HepG2 (cell line): ENCODE data around the gene RHOT2. TPM values are rescaled to one million over a fixed set of nuclear protein-coding genes. Genes with fewer than 3 reads are reported as not detected.

Source experiments
- CTCF ChIP-seq: sonication (generic); formaldehyde crosslinking; IDR thresholded peaks from 2 replicates; pipeline ENCODE4 v1.5.0; 2020; ENCODE audit warnings: mild to moderate bottlenecking, missing genetic modification reagents, moderate library complexity
- DMTF1 ChIP-seq: sonication (generic); formaldehyde crosslinking; IDR thresholded peaks from 2 replicates; pipeline ENCODE4 v1.4.0; 2020; ENCODE audit warnings: mild to moderate bottlenecking, missing genetic modification reagents
- GABPA ChIP-seq, 2 experiments: IDR thresholded peaks; 2 replicates each; pipeline ENCODE4 v1.6.1; 2011 to 2016; ENCODE audit warnings: low read depth in 2 of 2, low read length in 1 of 2, missing biosample characterization in 1 of 2, missing genetic modification characterization in 1 of 2
- GABPB1 ChIP-seq: IDR thresholded peaks from 2 replicates; pipeline ENCODE4 v1.6.1; 2016; ENCODE audit warnings: mild to moderate bottlenecking, missing genetic modification reagents, moderate library complexity, missing compliant biosample characterization
- HNRNPL ChIP-seq: fragments of 200-400 bp; formaldehyde crosslinking; IDR thresholded peaks from 2 replicates; pipeline ENCODE4 v1.6.1; 2017; ENCODE audit warnings: mild to moderate bottlenecking, low read depth, low read length
- ISX ChIP-seq: sonication (generic); formaldehyde crosslinking; conservative IDR thresholded peaks from 2 replicates; pipeline ENCODE4 v1.5.0; 2020; ENCODE audit warnings: missing genetic modification reagents
- JUND ChIP-seq: sonication (generic); formaldehyde crosslinking; IDR thresholded peaks from 2 replicates; pipeline ENCODE4 v1.8.0; 2022; ENCODE audit warnings: mild to moderate bottlenecking, missing genetic modification reagents
- RARG ChIP-seq: sonication (generic); formaldehyde crosslinking; IDR thresholded peaks from 2 replicates; pipeline ENCODE4 v1.4.0; 2020; ENCODE audit warnings: low read depth, mild to moderate bottlenecking, missing genetic modification reagents
- SIX1 ChIP-seq: sonication (generic); formaldehyde crosslinking; IDR thresholded peaks from 2 replicates; pipeline ENCODE4 v1.4.0; 2020; ENCODE audit warnings: missing genetic modification reagents, borderline replicate concordance
- SP1 ChIP-seq, 2 experiments: fragments of 450-650 bp in 1 of 2; sonication (generic) in 1 of 2; formaldehyde crosslinking in 1 of 2; IDR thresholded peaks; 2 replicates each; pipeline versions ENCODE4 v1.4.0 to v1.6.1; 2016 to 2020; ENCODE audit warnings: missing genetic modification reagents in 1 of 2
- ZBTB26 ChIP-seq: IDR thresholded peaks from 2 replicates; pipeline ENCODE4 v1.6.1; 2016; ENCODE audit warnings: missing compliant biosample characterization, missing genetic modification reagents, borderline replicate concordance
- ZC3H13 ChIP-seq: sonication (generic); formaldehyde crosslinking; IDR thresholded peaks from 2 replicates; pipeline ENCODE4 v1.8.1; 2023; ENCODE audit warnings: mild to moderate bottlenecking, missing genetic modification reagents, moderate library complexity
- ZFP41 ChIP-seq: sonication (generic); formaldehyde crosslinking; IDR thresholded peaks from 2 replicates; pipeline ENCODE4 v1.4.0; 2020; ENCODE audit warnings: mild to moderate bottlenecking, missing genetic modification reagents, borderline replicate concordance
- ZNF121 ChIP-seq: sonication (generic); formaldehyde crosslinking; IDR thresholded peaks from 2 replicates; pipeline ENCODE4 v1.5.0; 2020; ENCODE audit warnings: mild to moderate bottlenecking, missing genetic modification reagents
- ZNF232 ChIP-seq: sonication (generic); formaldehyde crosslinking; IDR thresholded peaks from 2 replicates; pipeline ENCODE4 v1.4.0; 2020; ENCODE audit warnings: missing genetic modification reagents, borderline replicate concordance
- ZNF235 ChIP-seq: sonication (generic); formaldehyde crosslinking; IDR thresholded peaks from 2 replicates; pipeline ENCODE4 v1.8.1; 2023; ENCODE audit warnings: mild to moderate bottlenecking, missing genetic modification reagents, borderline replicate concordance
- ZNF253 ChIP-seq: sonication (generic); formaldehyde crosslinking; IDR thresholded peaks from 2 replicates; pipeline ENCODE4 v1.8.0; 2022; ENCODE audit warnings: mild to moderate bottlenecking, missing genetic modification reagents, borderline replicate concordance
- ZNF614 ChIP-seq: IDR thresholded peaks from 2 replicates; pipeline ENCODE4 v1.6.1; 2018; ENCODE audit warnings: missing biosample characterization, missing genetic modification reagents, inconsistent platforms, borderline replicate concordance
- ZNF850 ChIP-seq: sonication (generic); formaldehyde crosslinking; conservative IDR thresholded peaks from 2 replicates; pipeline ENCODE4 v1.9.0; 2021; ENCODE audit warnings: mild to moderate bottlenecking, missing genetic modification reagents
- ZNF891 ChIP-seq: sonication (generic); formaldehyde crosslinking; IDR thresholded peaks from 2 replicates; pipeline ENCODE4 v1.5.0; 2020; ENCODE audit warnings: mild to moderate bottlenecking, missing genetic modification reagents
- ZSCAN29 ChIP-seq: sonication (generic); formaldehyde crosslinking; conservative IDR thresholded peaks from 2 replicates; pipeline ENCODE4 v1.4.0; 2020; ENCODE audit warnings: mild to moderate bottlenecking, missing genetic modification reagents
- polyA plus RNA-seq, 8 experiments: library from polyadenylated mRNA; depleted of rRNA in 3 of 8; stranded (reverse) in 7 of 8; unstranded in 1 of 8; fragments of >200 nt; fragmentation: Illumina TruSeq in 4 of 8; extraction: Trizol in 4 of 8; gene quantifications; 2 replicates each; pipeline versions ENCODE4 v1.2.1 to v1.2.3, GENCODE V29; 2011 to 2016; ENCODE audit warnings: low read depth in 4 of 8, missing spikeins in 1 of 8, mixed read lengths in 1 of 8; ENCODE audit not compliant: insufficient read depth in 1 of 8
- total RNA-seq, 5 experiments: library from RNA; depleted of rRNA; stranded (reverse); fragments of >200 nt; fragmentation: Illumina TruSeq; extraction: Trizol; gene quantifications; 2 replicates each; pipeline ENCODE4 v1.2.3, GENCODE V29; 2016; ENCODE audit warnings: low read depth in 1 of 5
- TF ChIP-seq, protein P1 (sequence below): sonication (generic); formaldehyde crosslinking; conservative IDR thresholded peaks from 2 replicates; pipeline ENCODE4 v1.8.0; 2022; ENCODE audit warnings: mild to moderate bottlenecking, moderate library complexity, missing genetic modification reagents

Gene RHOT2
- total and polyA plus RNA-seq, 2 of the 13 experiments (the other 11 are each of a cell fraction or from before 2014, with no cell fraction given) = 63.6 to 76.9 TPM

DNA sequence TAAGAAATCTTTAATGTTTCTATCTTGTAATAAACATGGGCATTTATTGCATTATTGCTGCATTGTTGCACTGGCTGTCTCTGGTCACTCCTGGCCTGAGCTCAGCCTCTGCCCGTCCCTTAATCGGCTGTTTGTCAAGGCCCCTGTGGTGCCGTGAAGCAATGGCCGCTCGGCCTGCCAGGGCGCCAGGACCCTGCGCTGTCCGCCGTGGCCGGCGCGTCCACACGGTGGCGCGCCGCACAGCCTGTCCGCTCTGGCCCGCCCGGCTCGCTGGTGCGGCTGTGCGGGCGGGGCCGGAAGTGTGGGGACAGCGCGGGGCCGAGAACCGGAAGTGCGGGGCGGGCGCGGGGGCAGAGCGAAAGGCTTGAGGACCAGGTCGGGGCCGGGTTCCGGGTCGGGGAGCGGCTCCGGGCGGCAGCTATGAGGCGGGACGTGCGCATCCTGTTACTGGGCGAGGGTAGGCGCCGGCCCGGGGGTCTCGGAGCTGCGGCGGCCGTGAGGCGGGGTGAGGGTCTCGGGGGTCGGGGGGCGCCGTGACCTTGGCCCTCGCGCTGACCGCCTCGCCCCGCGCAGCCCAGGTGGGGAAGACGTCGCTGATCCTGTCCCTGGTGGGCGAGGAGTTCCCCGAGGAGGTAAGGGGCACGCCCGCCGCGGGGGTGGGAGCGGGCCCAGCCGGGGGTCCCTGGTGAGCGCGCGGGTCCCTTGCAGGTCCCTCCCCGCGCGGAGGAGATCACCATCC, at the start of gene RHOT2 (continued):
- peak; percentile 91 for TF ChIP-seq CTCF
- no peak for TF ChIP-seq ZNF121 (CRISPR knock-in tag)
- no peak; the same call in none of the 2 replicates for TF ChIP-seq ISX (CRISPR knock-in tag)
- TF ChIP-seq, protein P1, sequence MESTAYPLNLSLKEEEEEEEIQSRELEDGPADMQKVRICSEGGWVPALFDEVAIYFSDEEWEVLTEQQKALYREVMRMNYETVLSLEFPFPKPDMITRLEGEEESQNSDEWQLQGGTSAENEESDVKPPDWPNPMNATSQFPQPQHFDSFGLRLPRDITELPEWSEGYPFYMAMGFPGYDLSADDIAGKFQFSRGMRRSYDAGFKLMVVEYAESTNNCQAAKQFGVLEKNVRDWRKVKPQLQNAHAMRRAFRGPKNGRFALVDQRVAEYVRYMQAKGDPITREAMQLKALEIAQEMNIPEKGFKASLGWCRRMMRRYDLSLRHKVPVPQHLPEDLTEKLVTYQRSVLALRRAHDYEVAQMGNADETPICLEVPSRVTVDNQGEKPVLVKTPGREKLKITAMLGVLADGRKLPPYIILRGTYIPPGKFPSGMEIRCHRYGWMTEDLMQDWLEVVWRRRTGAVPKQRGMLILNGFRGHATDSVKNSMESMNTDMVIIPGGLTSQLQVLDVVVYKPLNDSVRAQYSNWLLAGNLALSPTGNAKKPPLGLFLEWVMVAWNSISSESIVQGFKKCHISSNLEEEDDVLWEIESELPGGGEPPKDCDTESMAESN (CRISPR knock-in tag) = peak; percentile 97
- no peak for TF ChIP-seq ZBTB26 (CRISPR knock-in tag)
- TF ChIP-seq GABPB1 (CRISPR knock-in tag) = peak; percentile 95
- 0 out of 2 replicates have a peak, but pooled peaks have one; percentile 30 for TF ChIP-seq SIX1 (CRISPR knock-in tag)
- peak; percentile 98 for TF ChIP-seq GABPA (IDR thresholded peaks at IDR 0.05; ENCODE audit: low read depth, low read length)
- TF ChIP-seq GABPA (CRISPR knock-in tag; IDR thresholded peaks at IDR 0.05; ENCODE audit: low read depth) = peak; percentile 88
- no peak for TF ChIP-seq SP1 (IDR thresholded peaks at IDR 0.05)
- TF ChIP-seq SP1 (CRISPR knock-in tag; IDR thresholded peaks at IDR 0.05) = peak; percentile 80
- no peak for TF ChIP-seq RARG (CRISPR knock-in tag)
- TF ChIP-seq ZSCAN29 (CRISPR knock-in tag) = no peak; the same call in none of the 2 replicates
- TF ChIP-seq ZFP41 (CRISPR knock-in tag) = no peak
- 0 out of 2 replicates have a peak, but pooled peaks have one; percentile 54 for TF ChIP-seq JUND (CRISPR knock-in tag)
- TF ChIP-seq ZNF253 (CRISPR knock-in tag) = no peak
- TF ChIP-seq DMTF1 (CRISPR knock-in tag) = no peak
- TF ChIP-seq ZNF235 = peak; percentile 73; the same call in 1 of the 2 replicates
- TF ChIP-seq HNRNPL = 0 out of 2 replicates have a peak, but pooled peaks have one; percentile 10
- peak; percentile 74 for TF ChIP-seq ZNF891 (CRISPR knock-in tag)
- no peak for TF ChIP-seq ZNF850 (CRISPR knock-in tag)
- TF ChIP-seq ZNF232 (CRISPR knock-in tag) = peak; percentile 51; the same call in 1 of the 2 replicates
- TF ChIP-seq ZNF614 (CRISPR knock-in tag) = peak; percentile 59; the same call in 1 of the 2 replicates
- peak; percentile 65 for TF ChIP-seq ZC3H13 (CRISPR knock-in tag)
